Stimulated activated CD4-positive, alpha-beta T cell treated with anti-CD3 and anti-CD28 coated beads, Interleukin-2, amount 100 ng/mL, for 24 hours (primary cell): ENCODE data around the gene CD2.

ENCODE experiments used
- DNase-seq, 2 donors: peaks; one replicate each; pipeline ENCODE4 v3.0.0-alpha.2; 2020

Gene CD2

GRCh38 chr1:116754198-116754977, at the start of gene CD2:
Gene CD2, plus strand, starts transcription at chr1:116754430. Its CDS starts 63 bp downstream, at chr1:116754493.
- peak; percentile 60 to 62 for DNase-seq

GRCh38 chr1:116706123-116706522, 48.1 kb upstream of the CD2 start:
- DNase-seq, result no peak

- DNase-seq, result no peak
Observed at GRCh38 chr1:116706841-116707240, 47.4 kb upstream of the CD2 start.

- DNase-seq, result no peak
Observed at GRCh38 chr1:116708255-116708900, 45.9 kb upstream of the CD2 start.

GRCh38 chr1:116709666-116710167, 44.5 kb upstream of the CD2 start:
- no peak for DNase-seq

- no peak for DNase-seq
Observed at GRCh38 chr1:116710420-116711262, 43.6 kb upstream of the CD2 start.

- peak in 1 of 2 donors; percentile 30 for DNase-seq
Observed at GRCh38 chr1:116711263-116711840, 42.9 kb upstream of the CD2 start.

GRCh38 chr1:116712510-116712909, 41.7 kb upstream of the CD2 start:
- DNase-seq, result no peak

GRCh38 chr1:116713474-116713873, 40.8 kb upstream of the CD2 start:
- no peak for DNase-seq

- DNase-seq, result no peak
Observed at GRCh38 chr1:116716391-116716790, 37.8 kb upstream of the CD2 start.

GRCh38 chr1:116717318-116717717, 36.9 kb upstream of the CD2 start:
- no peak for DNase-seq

- no peak for DNase-seq
Observed at GRCh38 chr1:116720364-116721038, 33.7 kb upstream of the CD2 start.

- DNase-seq, result no peak
Observed at GRCh38 chr1:116721039-116721405, 33.2 kb upstream of the CD2 start.

GRCh38 chr1:116721451-116722007, 32.7 kb upstream of the CD2 start:
- no peak for DNase-seq

GRCh38 chr1:116722016-116722838, 32.0 kb upstream of the CD2 start:
- no peak for DNase-seq

GRCh38 chr1:116724765-116725375, 29.4 kb upstream of the CD2 start:
- peak; percentile 84 to 88 for DNase-seq

GRCh38 chr1:116725798-116726197, 28.4 kb upstream of the CD2 start:
- no peak for DNase-seq

GRCh38 chr1:116726872-116727820, 27.1 kb upstream of the CD2 start:
- DNase-seq, result no peak

- DNase-seq, result no peak
Observed at GRCh38 chr1:116731439-116731838, 22.8 kb upstream of the CD2 start.
